GM18498 (cell line): ENCODE results near the gene ROBO3.

Source experiments
- ATAC-seq: cut with Tn5 transposase; IDR thresholded peaks from one replicate; pipeline ENCODE4 v1.9.1; 2021; ENCODE audit warnings: mild to moderate bottlenecking, moderate library complexity; ENCODE audit not compliant: unreplicated experiment

Gene ROBO3, protein sequence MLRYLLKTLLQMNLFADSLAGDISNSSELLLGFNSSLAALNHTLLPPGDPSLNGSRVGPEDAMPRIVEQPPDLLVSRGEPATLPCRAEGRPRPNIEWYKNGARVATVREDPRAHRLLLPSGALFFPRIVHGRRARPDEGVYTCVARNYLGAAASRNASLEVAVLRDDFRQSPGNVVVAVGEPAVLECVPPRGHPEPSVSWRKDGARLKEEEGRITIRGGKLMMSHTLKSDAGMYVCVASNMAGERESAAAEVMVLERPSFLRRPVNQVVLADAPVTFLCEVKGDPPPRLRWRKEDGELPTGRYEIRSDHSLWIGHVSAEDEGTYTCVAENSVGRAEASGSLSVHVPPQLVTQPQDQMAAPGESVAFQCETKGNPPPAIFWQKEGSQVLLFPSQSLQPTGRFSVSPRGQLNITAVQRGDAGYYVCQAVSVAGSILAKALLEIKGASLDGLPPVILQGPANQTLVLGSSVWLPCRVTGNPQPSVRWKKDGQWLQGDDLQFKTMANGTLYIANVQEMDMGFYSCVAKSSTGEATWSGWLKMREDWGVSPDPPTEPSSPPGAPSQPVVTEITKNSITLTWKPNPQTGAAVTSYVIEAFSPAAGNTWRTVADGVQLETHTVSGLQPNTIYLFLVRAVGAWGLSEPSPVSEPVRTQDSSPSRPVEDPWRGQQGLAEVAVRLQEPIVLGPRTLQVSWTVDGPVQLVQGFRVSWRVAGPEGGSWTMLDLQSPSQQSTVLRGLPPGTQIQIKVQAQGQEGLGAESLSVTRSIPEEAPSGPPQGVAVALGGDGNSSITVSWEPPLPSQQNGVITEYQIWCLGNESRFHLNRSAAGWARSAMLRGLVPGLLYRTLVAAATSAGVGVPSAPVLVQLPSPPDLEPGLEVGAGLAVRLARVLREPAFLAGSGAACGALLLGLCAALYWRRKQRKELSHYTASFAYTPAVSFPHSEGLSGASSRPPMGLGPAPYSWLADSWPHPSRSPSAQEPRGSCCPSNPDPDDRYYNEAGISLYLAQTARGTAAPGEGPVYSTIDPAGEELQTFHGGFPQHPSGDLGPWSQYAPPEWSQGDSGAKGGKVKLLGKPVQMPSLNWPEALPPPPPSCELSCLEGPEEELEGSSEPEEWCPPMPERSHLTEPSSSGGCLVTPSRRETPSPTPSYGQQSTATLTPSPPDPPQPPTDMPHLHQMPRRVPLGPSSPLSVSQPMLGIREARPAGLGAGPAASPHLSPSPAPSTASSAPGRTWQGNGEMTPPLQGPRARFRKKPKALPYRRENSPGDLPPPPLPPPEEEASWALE (N-terminal part only)

DNA sequence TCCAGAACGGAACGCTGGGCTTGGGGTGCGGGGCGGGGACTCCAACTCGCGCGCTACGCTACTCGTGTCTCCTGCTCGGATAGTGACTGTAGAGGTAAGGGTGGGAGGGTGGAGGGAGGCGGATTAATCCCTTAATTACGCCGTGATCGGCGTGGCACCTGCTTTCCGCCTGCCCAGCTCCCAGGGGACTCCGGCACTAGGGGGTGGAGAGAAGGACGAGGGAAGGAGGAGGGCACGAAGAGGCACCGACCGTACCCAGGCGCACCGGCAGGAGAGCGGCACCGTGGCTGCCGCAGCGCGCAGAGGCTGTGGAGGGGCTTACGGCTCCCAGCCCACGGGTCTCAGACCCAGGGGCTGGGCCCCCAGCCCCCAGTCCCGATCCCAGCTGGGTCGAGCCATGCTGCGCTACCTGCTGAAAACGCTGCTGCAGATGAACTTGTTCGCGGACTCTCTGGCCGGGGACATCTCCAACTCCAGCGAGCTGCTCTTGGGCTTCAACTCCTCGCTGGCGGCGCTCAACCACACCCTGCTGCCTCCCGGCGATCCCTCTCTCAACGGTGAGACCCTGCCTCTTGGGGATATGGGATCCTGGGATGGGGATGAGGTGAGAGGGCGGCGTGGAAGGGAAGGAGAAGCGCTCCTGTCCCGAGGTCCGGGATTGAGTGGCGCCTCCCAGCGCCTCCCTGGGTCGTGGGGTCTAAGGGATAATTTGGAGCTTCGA, at the start of gene ROBO3:
Gene ROBO3 (plus strand): TSS at position 252 of the 721 bp plus-strand sequence. CDS start 146 bp downstream, at position 398.
- no peak for ATAC-seq

DNA sequence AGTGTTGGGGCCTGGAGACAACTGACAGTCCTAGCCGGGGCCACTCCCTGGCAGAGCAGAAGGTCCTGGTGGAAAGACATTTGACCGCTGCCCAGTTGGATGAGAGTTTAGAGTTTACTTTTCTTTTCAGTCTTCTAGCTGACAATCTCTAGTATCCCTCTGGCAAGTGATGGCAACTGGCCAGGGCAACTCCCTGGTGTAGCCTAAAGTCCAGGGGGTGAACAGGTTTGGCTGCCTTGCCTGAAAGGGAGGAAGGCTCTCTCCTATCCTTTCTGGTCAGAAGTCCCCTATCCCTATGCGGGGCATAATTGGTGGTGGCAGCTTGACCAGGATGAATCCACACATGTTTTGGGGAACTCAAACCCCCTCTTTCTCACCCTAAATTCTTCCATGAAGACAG, 48.2 kb upstream of the ROBO3 start:
- no peak for ATAC-seq

DNA sequence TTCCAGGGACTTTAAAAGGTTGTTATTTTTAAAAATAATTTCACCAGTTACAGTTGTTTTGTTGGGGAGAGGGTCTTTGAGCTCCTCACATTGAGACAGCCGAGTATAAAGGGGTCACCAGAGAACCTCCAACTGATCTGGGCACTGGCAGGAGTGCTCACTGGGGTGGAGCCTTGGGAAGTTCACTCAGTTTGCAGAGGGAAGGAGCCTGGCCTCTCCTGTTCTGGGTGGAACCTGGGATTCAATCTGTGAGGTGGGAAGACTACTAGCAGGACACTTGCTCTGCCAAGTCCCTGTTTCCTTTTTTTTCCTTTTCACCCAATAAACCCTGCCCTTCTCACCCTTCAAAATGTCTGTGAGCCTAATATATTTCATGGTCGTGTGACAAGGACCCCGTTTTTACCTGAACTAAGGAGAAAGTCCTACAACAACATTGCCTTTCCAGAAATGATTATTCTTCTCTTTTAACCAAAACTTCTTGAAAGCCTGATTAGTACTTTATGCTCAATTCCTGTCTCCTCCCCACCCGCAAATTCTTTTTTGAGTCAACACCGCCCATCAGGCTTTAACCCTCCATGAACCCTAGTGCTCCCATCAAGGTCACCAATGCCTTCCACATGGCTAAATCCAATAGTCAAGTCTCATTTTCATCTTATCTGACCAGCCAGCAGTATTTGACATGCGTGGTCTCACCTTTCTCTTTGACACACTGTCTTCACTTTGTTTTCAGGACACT, 43.1 kb upstream of the ROBO3 start:
- ATAC-seq = no peak

DNA sequence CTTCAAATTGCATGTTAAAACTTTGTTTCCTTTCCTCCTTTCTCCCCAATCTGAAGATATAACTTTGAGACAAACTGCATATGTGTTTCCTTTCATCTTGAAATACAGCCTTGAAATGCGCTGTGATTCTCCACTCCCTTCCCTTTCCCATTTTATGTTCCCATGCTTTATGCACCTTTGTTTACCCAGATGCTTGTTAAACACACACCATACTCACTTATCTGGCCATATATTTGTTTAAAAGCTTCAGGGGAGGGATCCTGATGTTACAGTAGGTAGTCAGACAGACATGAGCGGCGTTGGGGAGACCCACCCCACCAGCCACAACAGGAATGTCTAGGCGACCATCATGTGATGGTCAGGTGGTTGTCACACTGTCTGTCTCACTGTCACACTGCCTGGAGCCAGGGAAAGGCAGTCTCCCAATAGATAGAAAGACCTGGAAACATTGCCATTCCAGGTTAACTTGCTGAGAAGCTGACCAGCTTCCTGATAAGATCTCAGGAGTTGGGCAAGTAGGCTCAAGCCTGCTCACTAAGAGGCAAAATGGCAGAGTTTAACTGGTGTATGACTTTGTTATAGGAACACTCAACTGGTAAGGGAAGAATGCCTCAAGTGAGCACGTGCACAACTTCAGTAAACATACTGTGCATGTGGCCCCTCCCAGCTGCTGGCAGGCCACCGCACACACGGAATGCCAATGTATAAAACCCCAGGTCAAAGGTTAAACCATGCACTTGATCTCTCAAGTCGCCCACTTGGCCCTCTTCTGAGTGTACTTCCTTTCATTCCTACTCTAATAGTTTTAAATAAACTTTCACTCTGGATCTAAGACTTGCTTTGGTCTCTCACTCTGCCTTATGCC, 41.5 kb upstream of the ROBO3 start:
- ATAC-seq = no peak

DNA sequence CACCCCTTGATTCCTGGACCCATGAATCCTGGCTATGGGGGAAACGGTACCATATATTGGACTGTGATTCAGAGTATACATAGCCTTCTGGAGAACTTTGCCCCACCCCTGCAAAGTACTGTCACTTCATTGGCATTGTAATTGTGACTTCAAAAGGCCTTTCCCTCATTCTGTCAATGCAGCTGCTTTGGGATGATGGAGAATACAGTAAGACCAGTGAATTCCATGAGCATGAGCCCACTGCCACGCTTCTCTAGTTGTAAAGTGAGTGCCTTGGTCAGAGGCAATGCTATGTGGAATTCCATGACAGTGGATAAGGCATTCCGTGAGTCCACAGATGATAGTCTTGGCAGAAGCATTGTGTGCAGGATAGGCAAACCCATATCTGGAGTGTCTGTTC, 39.4 kb upstream of the ROBO3 start:
- no peak for ATAC-seq

DNA sequence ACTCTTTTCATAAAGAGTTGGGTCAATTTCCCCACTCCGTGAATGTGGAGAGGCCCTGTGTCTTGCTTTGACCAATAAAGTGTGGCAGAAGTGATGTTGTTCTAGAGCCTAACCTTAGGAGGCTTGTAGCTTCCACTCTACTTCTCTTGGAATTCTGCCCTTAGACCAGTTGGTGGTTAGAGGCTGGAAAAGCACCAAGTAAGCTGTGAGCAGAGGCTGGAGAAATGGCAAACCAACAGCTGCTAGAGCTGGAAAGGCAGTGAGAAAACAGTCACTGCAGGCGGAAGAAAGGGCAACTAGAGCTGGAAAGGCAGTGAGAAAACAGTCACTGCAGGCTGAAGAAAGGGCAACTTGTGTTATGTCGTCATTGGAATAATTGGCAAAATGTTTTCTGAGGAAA, 35.2 kb upstream of the ROBO3 start:
- no peak for ATAC-seq

DNA sequence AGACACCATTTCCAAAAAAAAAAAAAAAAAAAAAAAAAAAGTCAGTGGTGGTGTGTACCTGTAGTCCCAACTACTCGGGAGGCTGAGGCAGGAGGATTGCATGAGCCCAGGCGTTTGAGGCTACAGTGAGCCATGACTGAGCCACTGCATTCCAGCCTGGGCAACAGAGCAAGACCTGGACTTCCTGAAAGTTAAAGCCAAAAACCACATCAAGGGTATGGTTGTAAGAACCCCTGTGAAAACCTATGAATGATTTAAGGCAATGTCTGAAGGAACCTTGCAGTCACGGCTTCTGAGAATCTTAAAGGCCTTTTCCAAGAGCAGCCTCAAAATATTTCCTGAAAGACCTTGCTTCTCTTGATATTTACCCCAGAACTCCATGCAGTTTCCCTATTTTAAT, 34.5 kb upstream of the ROBO3 start:
- ATAC-seq = no peak

DNA sequence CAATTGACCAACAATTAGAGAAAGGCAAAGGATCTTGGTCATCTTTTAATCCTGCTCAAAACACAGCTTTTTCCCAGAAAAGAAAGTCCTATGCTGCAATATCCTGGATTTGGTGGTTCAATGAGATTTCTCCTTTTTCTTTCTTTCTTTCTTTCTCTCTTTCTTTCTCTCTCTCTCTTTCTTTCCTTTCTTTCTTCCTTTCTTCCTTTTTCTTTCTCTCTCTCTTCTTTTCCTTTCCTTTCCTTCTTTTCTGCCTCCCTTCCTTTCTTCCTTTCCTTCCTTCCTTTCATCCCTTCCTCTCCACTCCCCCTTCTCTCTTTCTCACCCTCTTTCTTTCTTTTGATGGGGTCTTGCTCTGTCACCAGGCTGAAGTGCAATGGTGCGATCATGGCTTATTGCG, 33.3 kb upstream of the ROBO3 start:
- ATAC-seq = no peak

DNA sequence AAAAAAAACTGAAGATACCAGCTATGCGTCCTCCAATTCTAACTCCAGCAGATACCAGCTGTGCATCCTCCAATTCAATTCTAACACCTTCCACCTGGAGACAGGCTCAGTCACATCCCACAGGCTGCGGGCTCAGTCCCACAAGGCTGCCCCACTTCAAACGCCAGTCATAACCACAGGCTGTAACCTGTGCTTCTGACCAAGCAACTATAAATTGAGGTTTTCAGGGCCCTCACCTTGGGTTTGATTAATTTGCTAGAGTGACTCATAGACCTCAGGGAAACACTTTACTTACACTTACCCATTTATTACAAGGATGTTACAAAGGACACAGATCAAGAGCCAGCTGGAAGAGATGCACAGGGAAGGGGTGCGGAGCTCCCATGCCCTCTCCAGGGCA, 32.7 kb upstream of the ROBO3 start:
- no peak for ATAC-seq

DNA sequence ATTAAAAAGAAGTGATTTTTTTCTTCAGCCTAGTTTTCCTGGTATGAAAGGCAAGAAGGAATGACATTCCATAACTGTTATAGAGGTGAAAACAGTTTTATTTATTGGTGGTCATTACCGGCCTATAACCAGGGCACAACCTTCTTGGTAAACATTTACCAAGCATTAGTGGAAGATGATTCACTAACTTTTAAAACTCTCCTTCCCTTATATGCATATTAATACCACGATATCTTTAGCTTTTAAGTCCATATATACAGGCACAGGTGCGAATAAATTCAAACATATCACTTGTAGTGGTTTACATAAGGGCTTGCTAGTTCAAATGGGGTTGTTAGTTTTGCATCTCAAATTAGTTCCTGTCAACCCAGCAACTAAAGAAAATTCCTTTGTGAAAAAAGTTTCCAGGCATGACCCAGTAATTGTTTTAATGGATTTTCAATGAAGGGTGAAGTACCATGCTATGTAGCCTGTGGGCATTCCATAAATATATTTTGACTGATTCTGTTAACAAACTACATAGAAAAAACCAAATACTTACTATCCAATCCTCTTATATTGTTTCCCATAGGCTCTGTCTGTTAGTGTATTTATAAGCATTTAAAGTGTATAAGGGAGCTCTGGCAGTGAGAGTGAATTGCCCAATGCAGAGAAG, 30.6 kb upstream of the ROBO3 start:
- no peak for ATAC-seq

DNA sequence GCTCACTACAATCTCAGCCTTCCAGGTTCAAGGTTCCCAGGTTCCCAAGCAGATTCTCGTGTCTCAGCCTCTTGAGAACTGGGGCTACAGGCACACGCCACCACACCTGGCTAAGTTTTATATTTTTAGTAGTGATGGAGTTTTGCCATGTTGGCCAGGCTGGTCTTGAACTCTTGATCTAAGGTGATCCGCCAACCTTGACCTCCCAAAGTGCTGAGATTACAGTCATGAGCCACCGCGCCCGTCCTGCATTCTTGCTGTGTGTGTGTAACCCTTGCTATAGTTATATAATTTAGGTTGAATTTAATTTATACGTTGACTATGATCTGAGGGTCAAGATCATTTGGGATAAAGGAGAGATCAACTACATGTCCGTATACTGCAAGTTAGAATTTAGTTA, 29.3 kb upstream of the ROBO3 start:
- no peak for ATAC-seq

DNA sequence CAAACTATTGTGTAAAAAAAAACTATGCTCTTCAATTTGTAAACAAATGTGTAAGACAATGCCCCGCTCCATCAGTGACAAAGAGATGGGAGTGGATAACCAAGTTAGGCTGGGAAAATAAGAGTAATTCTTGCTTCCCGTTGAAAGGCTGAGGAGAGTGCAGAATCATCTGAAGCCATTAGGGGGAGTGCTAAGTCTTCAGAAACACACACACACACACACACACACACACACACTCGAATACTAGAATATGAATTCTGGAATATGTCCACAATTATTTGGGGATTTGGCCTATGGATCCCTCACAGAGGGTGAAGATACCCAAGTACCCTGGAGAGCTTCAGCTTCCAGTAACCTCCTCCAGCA, 27.8 kb upstream of the ROBO3 start:
- no peak for ATAC-seq

DNA sequence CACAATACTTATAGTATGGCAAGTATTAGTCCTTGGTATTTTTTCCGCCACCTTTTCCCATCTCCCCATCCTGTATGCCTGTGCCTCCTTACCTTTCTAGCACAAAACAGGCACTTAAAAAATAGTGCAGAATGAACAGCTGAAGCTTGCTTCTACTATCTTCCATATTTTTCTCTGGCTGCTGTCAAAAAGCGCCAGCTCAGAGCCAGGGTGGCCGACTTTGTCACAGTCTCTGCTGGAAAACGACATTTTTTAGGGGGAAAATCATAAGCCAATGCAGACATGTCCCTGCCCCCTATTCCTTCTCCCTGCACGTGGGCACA, 26.5 kb upstream of the ROBO3 start:
- ATAC-seq = no peak

DNA sequence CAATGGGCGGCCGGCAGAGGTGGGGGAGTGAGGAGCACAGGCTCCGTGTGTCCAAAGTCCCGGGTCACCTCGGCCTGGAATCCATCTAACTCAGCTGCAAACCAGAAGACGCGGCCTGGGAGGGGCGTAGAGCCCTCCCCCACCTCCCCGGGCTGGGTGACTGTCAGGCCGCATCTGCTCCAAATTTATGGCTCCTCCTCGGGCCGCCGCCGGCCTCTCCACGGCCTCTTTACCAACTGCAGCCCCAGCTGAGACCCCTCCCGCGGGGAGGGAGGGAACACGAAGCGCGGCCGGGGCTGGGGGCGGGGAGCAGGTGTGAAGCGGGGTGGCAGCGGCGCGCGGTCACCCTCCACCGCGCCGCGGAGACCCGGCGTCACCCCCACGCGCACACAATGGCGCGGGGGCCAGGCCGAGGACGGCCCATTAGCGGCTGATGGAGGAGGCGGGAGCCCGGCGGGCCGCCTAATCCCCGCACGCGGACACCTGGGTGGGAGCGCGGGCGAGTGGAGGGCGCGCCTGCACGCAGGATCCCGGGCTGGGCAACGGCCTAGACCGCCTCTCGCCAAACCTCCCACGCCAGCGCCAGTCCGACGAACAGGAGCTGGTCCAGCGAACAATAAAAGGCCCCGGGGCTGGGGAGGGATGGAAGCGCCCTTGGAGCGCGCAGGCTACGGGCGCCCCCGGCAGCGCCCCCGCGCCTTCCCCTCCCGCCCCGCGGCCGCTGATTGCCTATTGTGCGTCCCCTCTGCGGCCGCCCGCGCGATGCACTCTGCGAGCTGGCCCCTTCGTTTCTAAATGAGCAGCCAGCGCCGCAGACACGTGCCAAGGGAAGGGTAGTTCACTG, 25.9 kb upstream of the ROBO3 start:
- no peak for ATAC-seq

DNA sequence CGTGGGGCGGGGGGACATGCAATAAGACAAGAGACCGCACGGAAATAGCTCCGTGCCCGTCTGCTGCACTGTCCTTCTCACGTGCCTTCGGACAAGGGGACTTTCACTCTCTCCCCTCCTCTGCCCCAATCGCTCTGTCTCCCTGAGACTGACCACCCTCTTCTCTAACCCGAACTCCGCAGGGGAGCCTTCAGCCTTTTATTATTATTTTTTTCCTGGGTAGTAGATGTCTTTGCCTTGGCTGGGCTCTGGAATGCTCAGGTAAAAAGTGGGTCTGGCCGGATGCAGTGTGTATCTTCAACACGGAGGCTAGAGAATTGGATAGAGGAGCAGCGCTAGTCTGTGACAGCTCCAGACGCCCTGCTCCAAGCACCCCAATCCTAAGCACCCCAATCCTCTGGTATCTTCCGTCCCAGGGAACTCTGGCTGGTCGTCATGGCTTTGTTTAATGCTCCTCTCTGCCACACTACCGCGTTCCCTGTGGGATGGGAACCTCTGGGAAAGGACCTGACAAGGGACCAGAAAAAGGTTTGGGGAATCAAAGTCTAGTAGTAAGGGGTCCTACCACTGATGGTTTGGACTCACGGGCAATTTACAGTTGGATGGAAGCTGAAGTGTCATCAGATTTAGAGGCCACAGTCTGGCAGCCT, 25.1 kb upstream of the ROBO3 start:
- ATAC-seq = no peak

DNA sequence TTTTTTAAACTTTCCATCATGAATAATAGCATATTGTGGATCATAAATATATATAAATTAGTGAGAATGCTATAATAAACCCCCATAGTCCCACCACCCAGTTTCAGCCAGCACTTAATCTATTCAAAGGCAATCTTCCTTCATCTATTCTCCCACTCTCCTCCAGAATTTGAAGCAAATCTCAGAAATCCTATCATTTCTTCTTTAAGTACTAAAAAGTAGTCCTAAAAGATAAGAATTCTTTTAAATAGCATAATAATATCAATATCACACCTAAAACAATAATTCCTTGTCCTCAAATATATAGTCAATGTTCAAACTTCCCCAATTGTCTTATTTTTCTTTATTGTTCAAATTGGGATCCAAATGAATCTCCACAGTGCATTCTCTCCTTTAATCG, 24.6 kb upstream of the ROBO3 start:
- no peak for ATAC-seq

DNA sequence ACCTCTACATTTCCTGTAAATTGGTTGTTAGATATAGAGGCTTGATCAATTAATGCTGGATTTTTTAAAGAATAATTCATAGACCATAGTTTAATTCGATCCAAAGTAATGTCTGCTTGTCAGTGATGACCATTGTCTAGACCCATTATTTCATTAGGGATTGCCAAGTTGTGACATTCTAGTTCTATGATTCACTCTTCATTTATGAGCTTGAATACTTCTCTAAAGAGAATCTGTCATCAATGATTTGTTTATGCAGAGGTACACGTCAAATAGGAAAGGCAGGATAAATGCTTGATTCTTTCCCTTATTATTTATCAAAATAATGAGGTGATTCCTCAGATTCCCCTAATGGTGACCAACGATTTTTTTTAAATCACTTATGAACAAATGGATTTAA, 24.0 kb upstream of the ROBO3 start:
- no peak for ATAC-seq
